Coronary artery (tissue), 2 donors: ENCODE results near the gene TRMT6.
A peak's percentile ranks its signal among the peaks of the same experiment; 100 is the strongest.

Source experiments
- DNase-seq: peaks from one replicate; pipeline ENCODE4 v3.0.0-alpha.2; 2017; ENCODE audit warnings: low spot score
- H3K27ac ChIP-seq, 2 donors: fragments of 200-600 bp; sonication (generic); one replicate each; pipeline ENCODE4 v1.5.1; 2016 to 2019
- H3K4me3 ChIP-seq: fragments of 200-600 bp; sonication (generic); 2 replicates; pipeline ENCODE4 v1.5.1; 2016; ENCODE audit warnings: mild to moderate bottlenecking, moderate library complexity
- TF ChIP-seq, protein P1 (sequence below): fragments of 200-600 bp; sonication (generic); IDR thresholded peaks from one replicate; pipeline ENCODE4 v1.5.1; 2019; ENCODE audit warnings: antibody characterized with exemption

TRMT6 gene

DNA sequence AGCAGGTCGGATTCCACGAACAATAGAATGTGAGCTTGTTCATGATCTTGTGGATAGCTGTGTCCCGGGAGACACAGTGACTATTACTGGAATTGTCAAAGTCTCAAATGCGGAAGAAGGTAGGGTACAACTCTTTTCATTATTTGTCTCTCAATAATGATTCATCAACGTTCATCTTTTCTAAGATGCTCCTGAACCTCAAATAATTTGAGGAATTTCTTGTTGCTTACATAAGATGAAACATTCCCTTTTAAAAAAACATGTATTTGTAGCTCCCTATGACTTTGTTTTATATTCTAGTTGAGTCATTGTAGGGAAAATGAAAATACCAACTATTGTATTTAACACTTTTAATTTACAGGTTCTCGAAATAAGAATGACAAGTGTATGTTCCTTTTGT, 17.1 kb upstream of the TRMT6 start:
- no peak for DNase-seq
- H3K4me3 ChIP-seq = no peak overlapping the region
- TF ChIP-seq, protein P1, sequence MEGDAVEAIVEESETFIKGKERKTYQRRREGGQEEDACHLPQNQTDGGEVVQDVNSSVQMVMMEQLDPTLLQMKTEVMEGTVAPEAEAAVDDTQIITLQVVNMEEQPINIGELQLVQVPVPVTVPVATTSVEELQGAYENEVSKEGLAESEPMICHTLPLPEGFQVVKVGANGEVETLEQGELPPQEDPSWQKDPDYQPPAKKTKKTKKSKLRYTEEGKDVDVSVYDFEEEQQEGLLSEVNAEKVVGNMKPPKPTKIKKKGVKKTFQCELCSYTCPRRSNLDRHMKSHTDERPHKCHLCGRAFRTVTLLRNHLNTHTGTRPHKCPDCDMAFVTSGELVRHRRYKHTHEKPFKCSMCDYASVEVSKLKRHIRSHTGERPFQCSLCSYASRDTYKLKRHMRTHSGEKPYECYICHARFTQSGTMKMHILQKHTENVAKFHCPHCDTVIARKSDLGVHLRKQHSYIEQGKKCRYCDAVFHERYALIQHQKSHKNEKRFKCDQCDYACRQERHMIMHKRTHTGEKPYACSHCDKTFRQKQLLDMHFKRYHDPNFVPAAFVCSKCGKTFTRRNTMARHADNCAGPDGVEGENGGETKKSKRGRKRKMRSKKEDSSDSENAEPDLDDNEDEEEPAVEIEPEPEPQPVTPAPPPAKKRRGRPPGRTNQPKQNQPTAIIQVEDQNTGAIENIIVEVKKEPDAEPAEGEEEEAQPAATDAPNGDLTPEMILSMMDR = no peak
- no peak overlapping the region for H3K27ac ChIP-seq

DNA sequence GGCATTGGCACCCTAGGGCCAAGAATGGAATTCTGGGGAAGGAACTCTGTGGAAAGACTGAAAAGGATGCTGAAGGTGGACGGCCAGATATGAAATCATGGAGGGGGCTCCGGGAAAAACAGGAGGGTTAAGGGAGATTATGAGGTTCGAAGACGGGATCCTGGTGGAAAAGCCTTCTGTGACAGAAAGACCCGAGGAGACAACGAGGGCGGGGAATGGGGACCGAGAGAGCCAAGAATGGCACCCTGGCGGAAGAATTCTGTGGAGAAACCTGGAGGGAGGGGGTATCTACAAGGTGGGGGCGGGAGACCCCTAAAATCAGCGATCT, 426 bp downstream of the TRMT6 start:
- Histone ChIP-seq H3K27ac (peak overlapping the region; percentile 46 to 85), H3K4me3 (peak overlapping the region; percentile 95)
- no peak for DNase-seq
- TF ChIP-seq, protein P1 = no peak

DNA sequence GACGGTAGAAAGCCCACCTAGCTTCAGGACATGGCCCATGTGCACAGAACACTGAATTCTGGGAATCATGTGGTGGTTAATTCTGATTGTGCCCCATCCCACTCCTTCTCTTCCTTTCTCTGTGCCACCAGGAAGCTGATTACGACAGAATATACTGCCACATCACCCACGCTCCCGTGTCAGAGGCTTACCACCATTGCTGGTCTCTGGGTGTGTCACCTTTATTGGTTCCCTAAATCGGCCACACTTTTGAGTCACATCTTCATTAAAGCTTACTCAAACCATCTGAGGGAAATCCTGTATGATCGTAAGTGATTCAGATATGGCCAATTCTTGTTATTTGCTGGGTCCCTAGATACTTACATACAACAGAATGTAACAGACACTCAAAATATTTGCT, 3.1 kb downstream of the TRMT6 start:
- no peak overlapping the region for H3K4me3 ChIP-seq
- TF ChIP-seq, protein P1 = no peak
- no peak for DNase-seq
- H3K27ac ChIP-seq = no peak overlapping the region

DNA sequence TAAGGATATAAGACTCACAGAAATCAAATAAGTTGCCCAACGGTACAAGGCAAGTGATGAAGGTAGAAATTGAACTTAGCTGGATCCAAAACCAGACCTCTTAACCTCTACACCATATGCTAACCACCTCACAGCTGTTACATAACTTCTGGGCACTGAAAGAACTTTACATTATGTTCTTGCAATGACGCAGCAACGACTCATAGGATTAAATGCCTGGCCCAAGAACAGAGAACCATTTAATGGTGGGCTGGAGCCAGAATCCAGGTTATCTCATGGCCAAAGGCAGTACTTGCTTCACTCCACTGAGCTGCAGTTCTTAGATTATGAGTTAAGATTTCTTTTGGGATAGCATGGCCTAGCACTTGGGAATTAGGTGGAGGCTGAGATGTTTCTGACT, 4.4 kb downstream of the TRMT6 start:
- Histone ChIP-seq H3K4me3 (no peak overlapping the region), H3K27ac (no peak overlapping the region)
- no peak for DNase-seq
- TF ChIP-seq, protein P1 = no peak

DNA sequence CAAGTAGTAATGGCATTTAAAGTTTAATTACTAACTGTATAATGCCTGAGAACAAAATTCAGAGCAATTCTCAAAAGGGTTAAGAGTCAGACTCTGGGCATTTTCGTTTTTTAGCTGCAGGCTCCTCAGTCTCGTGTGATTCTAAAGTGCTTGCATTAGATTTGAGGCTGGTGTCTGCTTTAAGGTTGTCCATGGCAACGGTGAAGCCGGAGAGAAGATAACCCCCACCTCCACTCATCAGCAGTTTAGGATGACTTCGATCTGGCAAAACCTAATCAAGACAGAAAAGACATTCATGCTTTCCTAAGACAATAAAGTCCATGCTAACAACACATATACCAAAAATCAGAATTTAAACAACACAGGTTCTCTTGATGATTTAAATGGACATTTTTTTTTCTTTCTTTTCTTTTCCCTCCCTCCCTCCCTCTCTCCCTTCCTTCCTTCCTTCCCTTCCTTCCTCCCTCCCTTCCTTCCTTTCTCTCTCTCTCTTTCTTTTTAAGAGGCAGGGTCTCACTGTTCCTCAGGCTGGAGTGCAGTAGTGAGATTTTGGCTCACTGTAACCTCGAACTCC, 11.8 kb downstream of the TRMT6 start:
- no peak overlapping the region for H3K27ac ChIP-seq
- TF ChIP-seq, protein P1 = no peak
- no peak for DNase-seq
- H3K4me3 ChIP-seq = no peak overlapping the region

DNA sequence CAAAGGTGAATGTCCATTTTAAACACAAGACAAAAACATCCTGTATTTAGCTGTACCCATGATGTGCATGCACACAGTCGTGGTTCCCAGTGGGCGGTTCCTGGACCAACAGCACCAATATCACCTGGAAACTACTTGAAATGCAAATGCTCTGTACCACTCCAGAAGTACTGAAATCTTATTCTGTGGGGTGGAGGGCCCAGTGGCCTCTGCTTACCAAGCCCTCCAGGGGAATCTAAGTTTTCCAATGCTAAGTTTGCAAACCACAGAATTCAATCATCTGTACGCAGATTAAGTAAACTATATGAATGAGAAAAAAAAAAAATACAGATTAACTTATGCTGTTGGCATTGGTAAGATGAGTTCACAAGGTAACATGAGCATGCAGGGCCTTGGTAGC, 14.1 kb downstream of the TRMT6 start:
- TF ChIP-seq, protein P1 = no peak
- DNase-seq = no peak
- no peak overlapping the region for H3K27ac ChIP-seq
- H3K4me3 ChIP-seq = no peak overlapping the region

DNA sequence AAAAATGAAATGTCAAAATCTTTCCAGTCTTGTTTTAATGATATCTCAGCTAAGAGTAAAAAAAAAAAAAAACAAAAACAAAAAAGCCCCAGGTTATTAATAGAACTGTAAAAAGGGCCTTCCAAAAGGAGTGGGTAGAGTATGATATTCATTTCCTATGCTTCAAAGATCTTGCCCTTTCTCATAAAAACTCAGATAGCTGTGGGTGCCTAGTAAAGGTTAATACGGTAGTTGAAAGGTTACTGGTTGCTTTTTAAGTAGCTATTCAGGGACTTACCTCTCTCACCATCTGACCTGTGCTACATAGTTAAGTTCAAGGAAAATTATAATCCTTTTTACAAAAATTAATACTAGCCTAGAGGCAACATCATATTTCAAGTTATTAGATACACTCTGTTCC, 14.9 kb downstream of the TRMT6 start:
- Histone ChIP-seq H3K27ac (no peak overlapping the region), H3K4me3 (no peak overlapping the region)
- TF ChIP-seq, protein P1 = no peak
- DNase-seq = no peak
